ENCODE results near the gene BBIP1. TPM values are rescaled to one million over a fixed set of nuclear protein-coding genes. Genes with fewer than 3 reads are reported as not detected.

The BBIP1 gene
- polyA plus RNA-seq, 3 donors = 16.2 to 41.1 (median 26.6) TPM

- Mint-ChIP-seq H3K9me3 (no peaks in the 10 kb centered on the region), H3K27me3 (ENCODE audit: low read depth in 3 of 3) (no peaks in the 10 kb centered on the region), H3K4me3 (no peak overlapping the region), H3K36me3 (peaks cover 53 to 69% of the 10 kb centered on the region in 2 donors), H3K27ac (peak overlapping the region in 4 of 7 donors; percentile 5 to 77 (median 64)), H3K4me1 (peaks cover 8% of the 10 kb centered on the region)
- Histone ChIP-seq H3K27ac (ENCODE audit: low read depth in 1 of 2, low read length in 2 of 2) (peak overlapping the region in 1 of 2 donors; percentile 23), H2AFZ (ENCODE audit: insufficient read depth, low read depth, low read length, poor library complexity, severe bottlenecking) (no peak overlapping the region), H3K9me3 (replicated peaks in 1 of 2; ENCODE audit: control insufficient read depth in 1 of 2, insufficient read depth in 1 of 2, low read length in 2 of 2) (no peaks in the 10 kb centered on the region), H3K4me1 (ENCODE audit: control insufficient read depth in 1 of 2, insufficient read depth in 2 of 2, low read length in 2 of 2) (no peaks in the 10 kb centered on the region), H3K4me2 (replicated peaks; ENCODE audit: extremely low read depth, low read length, poor library complexity, severe bottlenecking) (no peak overlapping the region), H3K36me3 (replicated peaks in 1 of 2; ENCODE audit: control insufficient read depth in 1 of 2, insufficient read depth in 2 of 2, low read length in 2 of 2) (peaks cover 38 to 69% of the 10 kb centered on the region in 2 donors), H3K9ac (ENCODE audit: insufficient read depth, low read length, poor library complexity, severe bottlenecking) (no peak overlapping the region), H3K79me2 (ENCODE audit: insufficient read depth, low read length) (no peaks in the 10 kb centered on the region), H3K4me3 (replicated peaks in 1 of 3; ENCODE audit: low read depth in 2 of 3, low read length in 3 of 3) (no peak overlapping the region), H4K20me1 (ENCODE audit: insufficient read depth, low read length) (peaks cover 49% of the 10 kb centered on the region), H3K27me3 (ENCODE audit: control insufficient read depth in 2 of 2, insufficient read depth in 2 of 2, low read length in 2 of 2) (no peaks in the 10 kb centered on the region)
- intact Hi-C loops (cut with micrococcal nuclease) = no loop called here
- DNase-seq = no peak
- no CpG with 5 or more reads among the region's 3 CpGs for WGBS (ENCODE audit: insufficient coverage)
- TF ChIP-seq CTCF (IDR thresholded peaks at IDR 0.05) = no peak
Observed at GRCh38 chr10:110903280-110904278, 15.4 kb downstream of the BBIP1 start.

GRCh38 chr10:110901954-110902819 lies 16.8 kb downstream of the BBIP1 start:
- no peak overlapping the region for H3K4me3 Mint-ChIP-seq

More at GRCh38 chr10:110901954-110902819, 16.8 kb downstream of the BBIP1 start:
- H3K27ac Mint-ChIP-seq = peak overlapping the region in 2 of 7 donors; percentile 7 to 32
- intact Hi-C loops (cut with micrococcal nuclease) = no loop called here
- no peaks in the 10 kb centered on the region for H3K9me3 Mint-ChIP-seq
- no peak for TF ChIP-seq CTCF (IDR thresholded peaks at IDR 0.05)
- Histone ChIP-seq H3K36me3 (replicated peaks in 1 of 2; ENCODE audit: control insufficient read depth in 1 of 2, insufficient read depth in 2 of 2, low read length in 2 of 2) (peaks cover 48 to 79% of the 10 kb centered on the region in 2 donors), H2AFZ (ENCODE audit: insufficient read depth, low read depth, low read length, poor library complexity, severe bottlenecking) (no peak overlapping the region), H3K4me2 (replicated peaks; ENCODE audit: extremely low read depth, low read length, poor library complexity, severe bottlenecking) (no peak overlapping the region), H3K79me2 (ENCODE audit: insufficient read depth, low read length) (no peaks in the 10 kb centered on the region), H3K27me3 (ENCODE audit: control insufficient read depth in 2 of 2, insufficient read depth in 2 of 2, low read length in 2 of 2) (no peaks in the 10 kb centered on the region), H3K4me3 (replicated peaks in 1 of 3; ENCODE audit: low read depth in 2 of 3, low read length in 3 of 3) (no peak overlapping the region), H3K9me3 (replicated peaks in 1 of 2; ENCODE audit: control insufficient read depth in 1 of 2, insufficient read depth in 1 of 2, low read length in 2 of 2) (no peaks in the 10 kb centered on the region), H3K4me1 (ENCODE audit: control insufficient read depth in 1 of 2, insufficient read depth in 2 of 2, low read length in 2 of 2) (no peaks in the 10 kb centered on the region), H3K27ac (ENCODE audit: low read depth in 1 of 2, low read length in 2 of 2) (peak overlapping the region in 1 of 2 donors; percentile 3), H4K20me1 (ENCODE audit: insufficient read depth, low read length) (peaks cover 44% of the 10 kb centered on the region), H3K9ac (ENCODE audit: insufficient read depth, low read length, poor library complexity, severe bottlenecking) (no peak overlapping the region)
- 100% methylated on average over 1 of the region's 7 CpGs for WGBS (ENCODE audit: insufficient coverage)
- peaks cover 8% of the 10 kb centered on the region for H3K4me1 Mint-ChIP-seq
- H3K36me3 Mint-ChIP-seq = peaks cover 60 to 74% of the 10 kb centered on the region in 2 donors
- no peaks in the 10 kb centered on the region for H3K27me3 Mint-ChIP-seq (ENCODE audit: low read depth in 3 of 3)
- DNase-seq = peak; percentile 14 to 32 (median 21)

Measured in CD14-positive monocyte (primary cell).